K562 (cell line): ENCODE measurements around the gene NDOR1. TPM values are rescaled to one million over a fixed set of nuclear protein-coding genes. Genes with fewer than 3 reads are reported as not detected.
A peak's percentile ranks its signal among the peaks of the same experiment; 100 is the strongest.

ENCODE experiments used
- ARID3B ChIP-seq: fragments of 250-450 bp; sonication (Bioruptor Pico); IDR thresholded peaks from 2 replicates; pipeline ENCODE4 v1.4.0; 2020; ENCODE audit warnings: borderline replicate concordance
- DPF2 ChIP-seq: fragments of 450-650 bp; IDR thresholded peaks from 2 replicates; pipeline ENCODE4 v1.6.1; 2016
- MEF2A ChIP-seq: IDR thresholded peaks from 2 replicates; pipeline ENCODE4 v1.6.1; 2011; ENCODE audit warnings: low read depth, mild to moderate bottlenecking, low read length, moderate library complexity; ENCODE audit not compliant: control insufficient read depth
- MIER1 ChIP-seq: fragments of 450-650 bp; IDR thresholded peaks from 2 replicates; pipeline ENCODE4 v1.6.1; 2016; ENCODE audit warnings: antibody characterized with exemption, mild to moderate bottlenecking, low read depth
- POLR2B ChIP-seq: fragments of 450-650 bp; IDR thresholded peaks from 2 replicates; pipeline ENCODE4 v1.6.1; 2018; ENCODE audit warnings: low read depth; ENCODE audit not compliant: partially characterized antibody
- SIN3B ChIP-seq: fragments of 450-650 bp; IDR thresholded peaks from 2 replicates; pipeline ENCODE4 v1.6.1; 2017; ENCODE audit warnings: low read depth, mild to moderate bottlenecking, moderate library complexity
- SPI1 ChIP-seq: IDR thresholded peaks from 2 replicates; pipeline ENCODE4 v1.6.1; 2011; ENCODE audit warnings: low read depth, low read length, control low read depth, borderline replicate concordance
- ZNF140 ChIP-seq: fragments of 250-450 bp; sonication (Bioruptor Pico); IDR thresholded peaks from 2 replicates; pipeline ENCODE4 v1.8.0; 2021; ENCODE audit warnings: moderate library complexity, mild to moderate bottlenecking, inconsistent platforms
- ZNF592 ChIP-seq: fragments of 450-650 bp; IDR thresholded peaks from 2 replicates; pipeline ENCODE4 v1.6.1; 2017; ENCODE audit warnings: antibody characterized with exemption, mild to moderate bottlenecking
- ZNF695 ChIP-seq: fragments of 450-650 bp; formaldehyde crosslinking; IDR thresholded peaks from 2 replicates; pipeline ENCODE4 v1.4.0; 2020; ENCODE audit warnings: mild to moderate bottlenecking, moderate library complexity
- ZNF830 ChIP-seq: fragments of 250-450 bp; sonication (Bioruptor Pico); IDR thresholded peaks from 2 replicates; pipeline ENCODE4 v1.5.0; 2021; ENCODE audit warnings: mild to moderate bottlenecking
- polyA plus RNA-seq, 8 experiments: library from polyadenylated mRNA; depleted of rRNA in 4 of 8; stranded (reverse) in 5 of 8; unstranded in 3 of 8; fragments of >200 nt; fragmentation: Nextera tagmentation in 2 of 8; fragmentation: Illumina TruSeq in 1 of 8; extraction: Ambion mirVana in 2 of 8; extraction: Trizol in 1 of 8; gene quantifications; 2 replicates each; pipeline versions ENCODE4 v1.2.1 to v1.2.3, GENCODE V29; 2011 to 2014; ENCODE audit warnings: inconsistent platforms in 1 of 8, missing spikeins in 1 of 8
- total RNA-seq, 7 experiments: library from RNA; depleted of rRNA in 6 of 7; stranded (reverse); fragments of >200 nt in 6 of 7; fragmentation: Illumina TruSeq in 2 of 7; extraction: Trizol in 2 of 7; gene quantifications; 2 replicates each; pipeline versions ENCODE4 v1.2.1 to v1.2.3, GENCODE V29; 2011 to 2021; ENCODE audit warnings: low replicate concordance in 1 of 7
- TF ChIP-seq, protein P1 (sequence below): fragments of 450-650 bp; IDR thresholded peaks from 2 replicates; pipeline ENCODE4 v1.6.1; 2014; ENCODE audit warnings: low read depth, mild to moderate bottlenecking, moderate library complexity, borderline replicate concordance
- TF ChIP-seq, protein P2 (sequence below): fragments of 450-650 bp; formaldehyde crosslinking; IDR thresholded peaks from 2 replicates; pipeline ENCODE4 v1.4.0; 2020; ENCODE audit warnings: mild to moderate bottlenecking
- TF ChIP-seq, protein P3 (sequence below): fragments of 450-650 bp; formaldehyde crosslinking; IDR thresholded peaks from 2 replicates; pipeline ENCODE4 v1.4.0; 2020; ENCODE audit warnings: mild to moderate bottlenecking, mixed read lengths

The NDOR1 gene
- total and polyA plus RNA-seq, 9 of the 15 experiments (the other 6 are each of a cell fraction or from before 2014, with no cell fraction given): 0.06 to 36.9 (median 6.9) TPM

DNA sequence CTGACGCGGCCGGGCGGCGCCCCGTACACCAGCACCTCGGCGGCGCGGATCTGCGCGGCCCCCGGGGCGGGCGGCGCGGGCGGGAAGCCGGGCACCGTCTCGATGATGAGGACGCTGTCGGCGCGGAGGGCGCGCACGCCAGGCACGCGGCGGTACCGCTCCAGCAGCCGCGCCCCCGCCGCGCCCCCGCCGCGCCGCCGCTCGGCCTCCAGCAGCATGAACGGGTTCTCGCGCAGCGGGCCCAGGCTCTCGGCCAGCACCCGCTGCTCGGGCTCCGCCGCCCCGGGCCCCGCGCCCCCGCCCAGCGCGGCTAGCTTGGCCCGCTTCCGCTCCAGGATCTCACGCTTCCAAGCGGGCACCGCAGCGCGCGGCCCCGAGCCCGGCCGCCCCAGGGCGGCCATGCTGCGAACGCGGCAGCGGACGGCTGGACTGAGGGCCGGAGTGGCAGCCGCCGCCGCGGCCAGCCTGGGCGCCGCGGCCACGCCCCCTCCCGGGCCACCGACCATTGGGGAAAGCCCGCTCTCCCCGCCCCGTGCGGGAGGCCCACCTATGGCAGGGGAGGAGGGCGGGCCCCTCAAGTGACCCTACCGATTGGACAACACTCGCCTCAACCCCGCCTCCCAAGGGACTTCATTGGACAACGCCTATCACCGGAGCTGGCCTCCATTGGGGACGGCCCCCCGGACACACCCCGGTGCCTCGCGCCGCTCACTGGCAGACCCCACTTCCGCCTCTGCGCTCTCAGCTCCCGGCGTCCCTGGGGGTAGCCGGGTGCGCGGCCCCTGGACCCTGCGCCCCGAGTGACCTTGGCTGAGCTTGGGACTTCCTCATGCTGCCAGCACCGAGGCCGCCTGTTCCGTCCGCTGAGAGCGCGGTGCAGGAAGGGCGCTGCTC is 4.9 kb upstream of the NDOR1 start, which contains the start of gene TPRN (continued):
- TF ChIP-seq MIER1 (no peak), DPF2 (no peak), ZNF140 (CRISPR knock-in tag) (no peak), POLR2B (peak; percentile 76), ARID3B (CRISPR knock-in tag) (no peak), SIN3B (peak; percentile 68), SPI1 (peak; percentile 85; the same call in 1 of the 2 replicates), MEF2A (no peak), ZNF592 (no peak; the same call in 1 of the 2 replicates), ZNF695 (no peak), ZNF830 (CRISPR knock-in tag) (no peak)
- TF ChIP-seq, protein P1, sequence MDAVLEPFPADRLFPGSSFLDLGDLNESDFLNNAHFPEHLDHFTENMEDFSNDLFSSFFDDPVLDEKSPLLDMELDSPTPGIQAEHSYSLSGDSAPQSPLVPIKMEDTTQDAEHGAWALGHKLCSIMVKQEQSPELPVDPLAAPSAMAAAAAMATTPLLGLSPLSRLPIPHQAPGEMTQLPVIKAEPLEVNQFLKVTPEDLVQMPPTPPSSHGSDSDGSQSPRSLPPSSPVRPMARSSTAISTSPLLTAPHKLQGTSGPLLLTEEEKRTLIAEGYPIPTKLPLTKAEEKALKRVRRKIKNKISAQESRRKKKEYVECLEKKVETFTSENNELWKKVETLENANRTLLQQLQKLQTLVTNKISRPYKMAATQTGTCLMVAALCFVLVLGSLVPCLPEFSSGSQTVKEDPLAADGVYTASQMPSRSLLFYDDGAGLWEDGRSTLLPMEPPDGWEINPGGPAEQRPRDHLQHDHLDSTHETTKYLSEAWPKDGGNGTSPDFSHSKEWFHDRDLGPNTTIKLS: no peak
- TF ChIP-seq, protein P2, sequence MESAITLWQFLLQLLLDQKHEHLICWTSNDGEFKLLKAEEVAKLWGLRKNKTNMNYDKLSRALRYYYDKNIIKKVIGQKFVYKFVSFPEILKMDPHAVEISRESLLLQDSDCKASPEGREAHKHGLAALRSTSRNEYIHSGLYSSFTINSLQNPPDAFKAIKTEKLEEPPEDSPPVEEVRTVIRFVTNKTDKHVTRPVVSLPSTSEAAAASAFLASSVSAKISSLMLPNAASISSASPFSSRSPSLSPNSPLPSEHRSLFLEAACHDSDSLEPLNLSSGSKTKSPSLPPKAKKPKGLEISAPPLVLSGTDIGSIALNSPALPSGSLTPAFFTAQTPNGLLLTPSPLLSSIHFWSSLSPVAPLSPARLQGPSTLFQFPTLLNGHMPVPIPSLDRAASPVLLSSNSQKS (CRISPR knock-in tag): no peak
- TF ChIP-seq, protein P3, sequence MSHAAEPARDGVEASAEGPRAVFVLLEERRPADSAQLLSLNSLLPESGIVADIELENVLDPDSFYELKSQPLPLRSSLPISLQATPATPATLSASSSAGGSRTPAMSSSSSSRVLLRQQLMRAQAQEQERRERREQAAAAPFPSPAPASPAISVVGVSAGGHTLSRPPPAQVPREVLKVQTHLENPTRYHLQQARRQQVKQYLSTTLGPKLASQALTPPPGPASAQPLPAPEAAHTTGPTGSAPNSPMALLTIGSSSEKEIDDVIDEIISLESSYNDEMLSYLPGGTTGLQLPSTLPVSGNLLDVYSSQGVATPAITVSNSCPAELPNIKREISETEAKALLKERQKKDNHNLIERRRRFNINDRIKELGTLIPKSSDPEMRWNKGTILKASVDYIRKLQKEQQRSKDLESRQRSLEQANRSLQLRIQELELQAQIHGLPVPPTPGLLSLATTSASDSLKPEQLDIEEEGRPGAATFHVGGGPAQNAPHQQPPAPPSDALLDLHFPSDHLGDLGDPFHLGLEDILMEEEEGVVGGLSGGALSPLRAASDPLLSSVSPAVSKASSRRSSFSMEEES: no peak
